WTC11 (cell line): ENCODE results near the gene UCK1. TPM values are rescaled to one million over a fixed set of nuclear protein-coding genes. Genes with fewer than 3 reads are reported as not detected.

ENCODE experiments used
- ATAC-seq: fragments of 200-7000 bp; cut with Tn5 transposase; 2 replicates; pipeline ENCODE4 v1.10.0; 2021; ENCODE audit warnings: mild to moderate bottlenecking, moderate library complexity
- CTCF ChIA-PET: fragments of 300-600 bp; sonication (Branson Sonifier 250); formaldehyde crosslinking; loops from one replicate; lab custom pipeline; 2021; ENCODE audit warnings: antibody characterized with exemption; lab: Charles Lee
- POLR2A ChIA-PET: fragments of 350-600 bp; sonication (Branson Sonifier 250); formaldehyde crosslinking; loops from one replicate; lab custom pipeline; 2021; ENCODE audit warnings: antibody characterized with exemption; lab: Charles Lee
- DNase-seq: peaks from one replicate; pipeline ENCODE4 v3.0.0; 2021; ENCODE audit warnings: low spot score
- H3K27ac Mint-ChIP-seq: 2 replicates; pipeline ENCODE4 v1.8.0; 2021; ENCODE audit warnings: mixed read lengths
- H3K27me3 Mint-ChIP-seq: 2 replicates; pipeline ENCODE4 v1.8.0; 2021; ENCODE audit warnings: low read depth, mild to moderate bottlenecking, moderate library complexity, mixed read lengths
- H3K36me3 Mint-ChIP-seq: 2 replicates; pipeline ENCODE4 v1.8.0; 2021; ENCODE audit warnings: mixed read lengths
- H3K4me1 Mint-ChIP-seq: 2 replicates; pipeline ENCODE4 v1.8.0; 2022; ENCODE audit warnings: mixed read lengths
- H3K4me3 Mint-ChIP-seq: 2 replicates; pipeline ENCODE4 v1.8.0; 2021; ENCODE audit warnings: mild to moderate bottlenecking, moderate library complexity, mixed read lengths
- H3K9me3 Mint-ChIP-seq: 2 replicates; pipeline ENCODE4 v1.8.0; 2021; ENCODE audit warnings: mixed read lengths
- ATF3 ChIP-seq: sonication (generic); formaldehyde crosslinking; conservative IDR thresholded peaks from 2 replicates; pipeline ENCODE4 v1.8.1; 2022; ENCODE audit warnings: mild to moderate bottlenecking, missing genetic modification reagents
- CREB1 ChIP-seq: sonication (generic); formaldehyde crosslinking; IDR thresholded peaks from 2 replicates; pipeline ENCODE4 v1.8.0; 2023; ENCODE audit warnings: mild to moderate bottlenecking, missing genetic modification reagents
- E2F4 ChIP-seq: sonication (generic); formaldehyde crosslinking; IDR thresholded peaks from 2 replicates; pipeline ENCODE4 v1.8.1; 2022; ENCODE audit warnings: low read depth, mild to moderate bottlenecking, moderate library complexity, missing genetic modification reagents, borderline replicate concordance
- ELF4 ChIP-seq: sonication (generic); formaldehyde crosslinking; IDR thresholded peaks from 2 replicates; pipeline ENCODE4 v1.8.1; 2022; ENCODE audit warnings: low read depth, mild to moderate bottlenecking, moderate library complexity, missing genetic modification reagents
- EMX1 ChIP-seq: fragments of 250-450 bp; sonication (Bioruptor Pico); IDR thresholded peaks from 2 replicates; pipeline ENCODE4 v1.8.0; 2021; ENCODE audit warnings: mild to moderate bottlenecking
- ETV6 ChIP-seq: sonication (generic); formaldehyde crosslinking; IDR thresholded peaks from 2 replicates; pipeline ENCODE4 v1.8.1; 2022; ENCODE audit warnings: mild to moderate bottlenecking, missing genetic modification reagents
- FOXK1 ChIP-seq: sonication (generic); formaldehyde crosslinking; IDR thresholded peaks from 2 replicates; pipeline ENCODE4 v1.8.0; 2022; ENCODE audit warnings: mild to moderate bottlenecking, moderate library complexity, missing genetic modification reagents
- GRHL2 ChIP-seq: fragments of 250-450 bp; sonication (Bioruptor Pico); IDR thresholded peaks from 2 replicates; pipeline ENCODE4 v1.8.0; 2022; ENCODE audit warnings: mild to moderate bottlenecking, moderate library complexity; ENCODE audit not compliant: insufficient replicate concordance, severe bottlenecking
- IRF1 ChIP-seq: sonication (generic); formaldehyde crosslinking; IDR thresholded peaks from 2 replicates; pipeline ENCODE4 v1.8.0; 2023; ENCODE audit warnings: missing genetic modification reagents
- NFATC4 ChIP-seq: fragments of 250-450 bp; sonication (Bioruptor Pico); IDR thresholded peaks from 2 replicates; pipeline ENCODE4 v1.9.0; 2021; ENCODE audit warnings: mild to moderate bottlenecking
- NR1H2 ChIP-seq: sonication (generic); formaldehyde crosslinking; IDR thresholded peaks from 2 replicates; pipeline ENCODE4 v1.9.0; 2021; ENCODE audit warnings: mild to moderate bottlenecking, moderate library complexity, missing genetic modification reagents
- PRRX2 ChIP-seq: fragments of 250-450 bp; sonication (Bioruptor Pico); IDR thresholded peaks from 2 replicates; pipeline ENCODE4 v1.8.0; 2021; ENCODE audit warnings: mild to moderate bottlenecking
- SOX15 ChIP-seq: fragments of 250-450 bp; sonication (Bioruptor Pico); IDR thresholded peaks from 2 replicates; pipeline ENCODE4 v1.9.0; 2021; ENCODE audit warnings: mild to moderate bottlenecking
- STAT6 ChIP-seq: sonication (generic); formaldehyde crosslinking; conservative IDR thresholded peaks from 2 replicates; pipeline ENCODE4 v1.8.1; 2023; ENCODE audit warnings: mild to moderate bottlenecking, low read depth, missing genetic modification reagents, moderate library complexity
- TEAD1 ChIP-seq: sonication (generic); formaldehyde crosslinking; IDR thresholded peaks from 2 replicates; pipeline ENCODE4 v1.8.0; 2022; ENCODE audit warnings: mild to moderate bottlenecking, missing genetic modification reagents
- ZBTB21 ChIP-seq: sonication (generic); formaldehyde crosslinking; IDR thresholded peaks from 2 replicates; pipeline ENCODE4 v1.8.1; 2023; ENCODE audit warnings: mild to moderate bottlenecking, missing genetic modification reagents, borderline replicate concordance
- ZBTB43 ChIP-seq: sonication (generic); formaldehyde crosslinking; IDR thresholded peaks from 2 replicates; pipeline ENCODE4 v1.8.1; 2023; ENCODE audit warnings: mild to moderate bottlenecking, missing genetic modification reagents
- ZMAT4 ChIP-seq: fragments of 250-450 bp; sonication (Bioruptor Pico); IDR thresholded peaks from 2 replicates; pipeline ENCODE4 v1.9.0; 2021; ENCODE audit warnings: mild to moderate bottlenecking
- ZNF281 ChIP-seq: sonication (generic); formaldehyde crosslinking; IDR thresholded peaks from 2 replicates; pipeline ENCODE4 v1.8.0; 2023; ENCODE audit warnings: mild to moderate bottlenecking, missing genetic modification reagents
- ZNF512 ChIP-seq: sonication (generic); formaldehyde crosslinking; IDR thresholded peaks from 2 replicates; pipeline ENCODE4 v1.8.1; 2022; ENCODE audit warnings: missing genetic modification reagents, borderline replicate concordance
- total RNA-seq: library from RNA; stranded (reverse); gene quantifications from 3 replicates; pipeline ENCODE4 v1.2.3, GENCODE V29; 2021

UCK1 gene
- total RNA-seq, 1 experiment from 2014 or later, result 29.6 TPM

GRCh38 chr9:131500939-131501541, 30.0 kb downstream of the UCK1 start:
- Mint-ChIP-seq H3K27me3 (peaks cover 9% of the 10 kb centered on the region), H3K9me3 (no peaks in the 10 kb centered on the region), H3K4me1 (peaks cover 18% of the 10 kb centered on the region), H3K27ac (peak overlapping the region; percentile 90), H3K36me3 (peaks cover 35% of the 10 kb centered on the region), H3K4me3 (peak overlapping the region; percentile 54)
- POLR2A ChIA-PET, result no interaction called here
- CTCF ChIA-PET, result interaction anchor here (0.6 kb wide), 1 partner anchor 123 kb away, joined by 3 read pairs; no protein-coding TSS in a partner anchor
- DNase-seq (no peak), ATAC-seq (no peak)
- TF ChIP-seq ZNF281, result no peak
- TF ChIP-seq PRRX2, result 0 out of 2 replicates have a peak, but pooled peaks have one; percentile 26
- TF ChIP-seq ZMAT4 (CRISPR knock-in tag), result no peak; the same call in 1 of the 2 replicates
- no peak for TF ChIP-seq ATF3
- TF ChIP-seq E2F4, result no peak
- TF ChIP-seq EMX1, result peak; percentile 13; the same call in 1 of the 2 replicates
- TF ChIP-seq NFATC4 (CRISPR knock-in tag), result peak; percentile 54; the same call in 1 of the 2 replicates
- no peak for TF ChIP-seq ELF4 (CRISPR knock-in tag)
- TF ChIP-seq ZBTB21, result no peak
- no peak for TF ChIP-seq TEAD1 (CRISPR knock-in tag)
- no peak for TF ChIP-seq SOX15 (CRISPR knock-in tag)
- no peak for TF ChIP-seq STAT6 (CRISPR knock-in tag)
- TF ChIP-seq ZBTB43 (CRISPR knock-in tag), result no peak

- no peak for DNase-seq
- peaks cover 9% of the 10 kb centered on the region for H3K27me3 Mint-ChIP-seq
- peaks cover 40% of the 10 kb centered on the region for H3K36me3 Mint-ChIP-seq
- peak overlapping the region; percentile 90 for H3K27ac Mint-ChIP-seq
- ChIA-PET CTCF (interaction anchor here (0.6 kb wide), 1 partner anchor 123 kb away, joined by 3 read pairs; no protein-coding TSS in a partner anchor), POLR2A (no interaction called here)
- H3K4me3 Mint-ChIP-seq, result no peak overlapping the region
- H3K9me3 Mint-ChIP-seq, result no peaks in the 10 kb centered on the region
- H3K4me1 Mint-ChIP-seq, result peaks cover 18% of the 10 kb centered on the region
- no peak for TF ChIP-seq NR1H2 (CRISPR knock-in tag)
- TF ChIP-seq CREB1 (CRISPR knock-in tag), result no peak
- no peak for TF ChIP-seq GRHL2 (CRISPR knock-in tag)
- TF ChIP-seq ETV6 (CRISPR knock-in tag), result no peak
- TF ChIP-seq ZNF512 (CRISPR knock-in tag), result no peak
- no peak for TF ChIP-seq FOXK1 (CRISPR knock-in tag)
- no peak for TF ChIP-seq STAT6 (CRISPR knock-in tag)
- no peak for TF ChIP-seq IRF1 (CRISPR knock-in tag)
- ATAC-seq, result no peak
Observed at GRCh38 chr9:131500377-131500776, 30.7 kb downstream of the UCK1 start.
